Measurements from ENCODE around the gene IL17RD. TPM values are rescaled to one million over a fixed set of nuclear protein-coding genes. Genes with fewer than 3 reads are reported as not detected.

Gene IL17RD
- polyA plus RNA-seq, 1 of the 3 experiments (the other 2 are of a cell fraction), result 2.4 TPM

GRCh38 chr3:57150113-57150581 is 15.0 kb downstream of the IL17RD start (continued):
- no peak for TF ChIP-seq IRF3 (IDR thresholded peaks at IDR 0.05; ENCODE audit: low read depth, low read length)

GRCh38 chr3:57147071-57147470 is 18.1 kb downstream of the IL17RD start:
- Histone ChIP-seq H3K9me2 (no peaks in the 10 kb centered on the region), H3K27ac (ENCODE audit: low read depth in 2 of 2, low read length in 1 of 2) (peak overlapping the region in 1 of 2 experiments; percentile 72; a peak in 2 of 4 replicates), H3K4me1 (ENCODE audit: control insufficient read depth in 1 of 2, insufficient read depth in 2 of 2, low read depth in 1 of 2, low read length in 1 of 2) (peaks cover 18 to 69% of the 10 kb centered on the region in 2 experiments; a peak in 3 of 4 replicates), H3F3A (replicated peaks; ENCODE audit: insufficient read depth) (peaks cover 19% of the 10 kb centered on the region), H3K79me2 (ENCODE audit: insufficient read depth) (no peaks in the 10 kb centered on the region), H3K27me3 (ENCODE audit: insufficient read depth) (no peaks in the 10 kb centered on the region), H3K4me3 (ENCODE audit: low read depth in 2 of 2, low read length in 1 of 2) (no peak overlapping the region), H3K36me3 (replicated peaks in 1 of 2; ENCODE audit: control insufficient read depth in 1 of 2, insufficient read depth in 2 of 2, low read length in 1 of 2) (no peaks in the 10 kb centered on the region), H3K4me2 (no peak overlapping the region), H3K9ac (no peak overlapping the region), H2AFZ (ENCODE audit: low read depth) (no peak overlapping the region), H3K9me3 (no peaks in the 10 kb centered on the region), H4K20me1 (ENCODE audit: insufficient read depth) (peaks cover 15% of the 10 kb centered on the region)
- CTCF ChIA-PET, result interaction anchor here (0.8 to 1.7 kb wide), 7 partner anchors 9 to 152 kb away, joined by 3 to 9 read pairs (median 3); no protein-coding TSS in a partner anchor
- POLR2A ChIA-PET, result interaction anchor here (0.9 to 1.2 kb wide), 5 partner anchors 10 to 27 kb away, joined by 3 to 5 read pairs (median 3); no protein-coding TSS in a partner anchor
- WGBS (ENCODE audit: low lambda C conversion rate), result 79% methylated on average over 2 of the region's 2 CpGs
- TF ChIP-seq IRF3 (IDR thresholded peaks at IDR 0.05; ENCODE audit: low read depth, low read length) (no peak), MXI1 (IDR thresholded peaks at IDR 0.05; ENCODE audit: low read depth, low read length) (peak; percentile 13; the same call in 1 of the 2 replicates), NRF1 (IDR thresholded peaks at IDR 0.05; ENCODE audit: low read depth, low read length) (no peak)
- TF ChIP-seq, protein P1, sequence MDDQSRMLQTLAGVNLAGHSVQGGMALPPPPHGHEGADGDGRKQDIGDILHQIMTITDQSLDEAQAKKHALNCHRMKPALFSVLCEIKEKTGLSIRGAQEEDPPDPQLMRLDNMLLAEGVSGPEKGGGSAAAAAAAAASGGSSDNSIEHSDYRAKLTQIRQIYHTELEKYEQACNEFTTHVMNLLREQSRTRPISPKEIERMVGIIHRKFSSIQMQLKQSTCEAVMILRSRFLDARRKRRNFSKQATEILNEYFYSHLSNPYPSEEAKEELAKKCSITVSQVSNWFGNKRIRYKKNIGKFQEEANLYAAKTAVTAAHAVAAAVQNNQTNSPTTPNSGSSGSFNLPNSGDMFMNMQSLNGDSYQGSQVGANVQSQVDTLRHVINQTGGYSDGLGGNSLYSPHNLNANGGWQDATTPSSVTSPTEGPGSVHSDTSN (IDR thresholded peaks at IDR 0.05), result no peak
- DNase-seq, result no peak

GRCh38 chr3:57145852-57146251 is 19.3 kb downstream of the IL17RD start:
- TF ChIP-seq YY1 (IDR thresholded peaks at IDR 0.05; ENCODE audit: low read depth), result no peak
- TF ChIP-seq MXI1 (IDR thresholded peaks at IDR 0.05; ENCODE audit: low read depth, low read length), result no peak
- no peak for TF ChIP-seq SMC3 (IDR thresholded peaks at IDR 0.05; ENCODE audit: low read depth, low read length)
- no peak for TF ChIP-seq REST (IDR thresholded peaks at IDR 0.05; ENCODE audit: low read depth, low read length)
- TF ChIP-seq NRF1 (IDR thresholded peaks at IDR 0.05; ENCODE audit: low read depth, low read length), result no peak
- peaks cover 9% of the 10 kb centered on the region for H3F3A ChIP-seq (replicated peaks; ENCODE audit: insufficient read depth)
- no peak overlapping the region for H3K4me2 ChIP-seq
- H3K27me3 ChIP-seq (ENCODE audit: insufficient read depth), result no peaks in the 10 kb centered on the region
- H3K9me2 ChIP-seq, result no peaks in the 10 kb centered on the region
- H3K36me3 ChIP-seq (replicated peaks in 1 of 2; ENCODE audit: control insufficient read depth in 1 of 2, insufficient read depth in 2 of 2, low read length in 1 of 2), result no peaks in the 10 kb centered on the region
- no peaks in the 10 kb centered on the region for H3K79me2 ChIP-seq (ENCODE audit: insufficient read depth)
- no peak overlapping the region for H3K9ac ChIP-seq
- POLR2A ChIA-PET, result interaction anchor here (1.0 kb wide), 1 partner anchor 18 kb away, joined by 3 read pairs; no protein-coding TSS in a partner anchor
- 94% methylated on average over 13 of the region's 13 CpGs for WGBS (ENCODE audit: low lambda C conversion rate)
- CTCF ChIA-PET, result interaction anchor here (1.0 to 1.6 kb wide), 5 partner anchors 9 to 18 kb away, joined by 3 to 5 read pairs (median 3); no protein-coding TSS in a partner anchor
- H3K27ac ChIP-seq (ENCODE audit: low read depth in 2 of 2, low read length in 1 of 2), result no peak overlapping the region; a peak in 1 of 4 replicates
- peaks cover 10 to 64% of the 10 kb centered on the region in 2 experiments; a peak in 3 of 4 replicates for H3K4me1 ChIP-seq (ENCODE audit: control insufficient read depth in 1 of 2, insufficient read depth in 2 of 2, low read depth in 1 of 2, low read length in 1 of 2)
- no peak overlapping the region for H3K4me3 ChIP-seq (ENCODE audit: low read depth in 2 of 2, low read length in 1 of 2)
- H2AFZ ChIP-seq (ENCODE audit: low read depth), result no peak overlapping the region
- H3K9me3 ChIP-seq, result no peaks in the 10 kb centered on the region
- peaks cover 5% of the 10 kb centered on the region; the same call in 1 of the 2 replicates for H4K20me1 ChIP-seq (ENCODE audit: insufficient read depth)
- no peak for DNase-seq

Measured in SK-N-SH (cell line).